Stomach (tissue), 4 donors: ENCODE measurements around the gene ZNF106.

Experiments
- CTCF ChIP-seq, 7 experiments: fragments of 450-650 bp in 4 of 7; fragments of 200-600 bp in 3 of 7; sonication (generic) in 3 of 7; IDR thresholded peaks; one replicate each; pipeline ENCODE4 v1.5.1; 2016 to 2019; ENCODE audit warnings: antibody characterized with exemption in 7 of 7, control low read depth in 2 of 7, mild to moderate bottlenecking in 1 of 7
- EP300 ChIP-seq: sonication (generic); formaldehyde crosslinking; IDR thresholded peaks from one replicate; pipeline ENCODE4 v1.6.1; 2017; ENCODE audit warnings: antibody characterized with exemption
- POLR2A ChIP-seq, 4 donors: fragments of 450-650 bp; IDR thresholded peaks; one replicate each; pipeline ENCODE4 v1.6.1; 2016; ENCODE audit warnings: antibody characterized with exemption in 4 of 4, control low read depth in 2 of 4, mild to moderate bottlenecking in 1 of 4, moderate library complexity in 1 of 4

- TF ChIP-seq CTCF (IDR thresholded peaks at IDR 0.05) (no peak), EP300 (no peak), POLR2A (IDR thresholded peaks at IDR 0.05) (no peak)
Measured at GRCh38 chr15:42408178-42408577, 82.8 kb downstream of the ZNF106 start.
